Activated CD4-positive, alpha-beta T cell treated with anti-CD3 and anti-CD28 coated beads for 36 hours (primary cell): ENCODE results near the gene CLIC5. TPM values are rescaled to one million over a fixed set of nuclear protein-coding genes. Genes with fewer than 3 reads are reported as not detected.

Source experiments
- ATAC-seq: fragments of 200-7000 bp; cut with Tn5 transposase; one replicate; pipeline ENCODE4 v1.10.0; 2021; ENCODE audit warnings: mild to moderate bottlenecking, moderate library complexity
- CTCF ChIA-PET: fragments of 350-600 bp; sonication (Branson Sonifier 250); formaldehyde crosslinking; loops from one replicate; lab custom pipeline; 2021; ENCODE audit warnings: antibody characterized with exemption; lab: Charles Lee
- POLR2A ChIA-PET: fragments of 350-600 bp; sonication (Branson Sonifier 250); formaldehyde crosslinking; loops from one replicate; lab custom pipeline; 2021; ENCODE audit warnings: antibody characterized with exemption, inconsistent platforms; lab: Charles Lee
- DNase-seq: peaks from one replicate; pipeline ENCODE4 v3.0.0-alpha.2; 2020
- H3K27ac Mint-ChIP-seq: one replicate; pipeline ENCODE4 v1.8.0; 2021; ENCODE audit warnings: mixed read lengths
- H3K27me3 Mint-ChIP-seq: one replicate; pipeline ENCODE4 v1.8.0; 2021; ENCODE audit warnings: mixed read lengths
- H3K36me3 Mint-ChIP-seq: one replicate; pipeline ENCODE4 v1.8.0; 2021; ENCODE audit warnings: low read depth, mixed read lengths
- H3K4me1 Mint-ChIP-seq: one replicate; pipeline ENCODE4 v1.8.0; 2021; ENCODE audit warnings: mixed read lengths
- H3K4me3 Mint-ChIP-seq: one replicate; pipeline ENCODE4 v1.8.0; 2021; ENCODE audit warnings: mild to moderate bottlenecking, moderate library complexity, mixed read lengths
- H3K9me3 Mint-ChIP-seq: one replicate; pipeline ENCODE4 v1.8.0; 2021; ENCODE audit warnings: low read depth, mixed read lengths
- intact Hi-C, 2 experiments: fragments of 100-400 bp; cut with DNase I in 1 of 2; cut with micrococcal nuclease in 1 of 2; formaldehyde crosslinking; loops; one replicate each; pipeline versions ENCODE4 v1.14.2 to v1.15.1; 2022 to 2024; cut with DNase I, micrococcal nuclease
- total RNA-seq, 2 experiments: library from RNA; stranded (reverse); gene quantifications; one replicate each; pipeline ENCODE4 v1.2.3, GENCODE V29; 2021

Gene CLIC5
- total RNA-seq, 2 experiments from 2014 or later = 2.2 to 3.7 TPM

DNA sequence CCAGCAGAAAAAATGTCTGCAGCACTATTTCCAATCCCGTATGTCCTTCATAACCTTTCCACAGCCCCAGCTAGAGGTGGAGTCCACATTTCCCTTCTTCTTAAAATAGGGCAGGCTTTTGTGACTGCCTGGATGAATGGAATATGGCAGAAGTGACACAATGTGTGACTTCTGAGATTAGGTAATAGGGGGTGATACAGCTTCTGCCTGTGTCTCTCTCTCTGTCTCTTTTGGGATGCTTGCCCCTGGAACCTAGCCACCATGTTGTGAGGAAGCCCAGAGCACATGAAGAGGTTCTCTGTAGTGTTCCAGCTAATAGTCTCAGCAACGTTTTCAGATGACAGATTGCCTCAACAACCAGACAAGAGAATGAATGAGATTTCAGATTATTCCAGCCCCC, 51.4 kb downstream of the CLIC5 start:
- ATAC-seq (no peak), DNase-seq (no peak)
- no peak overlapping the region for H3K4me3 Mint-ChIP-seq
- no peaks in the 10 kb centered on the region for H3K27me3 Mint-ChIP-seq
- intact Hi-C loops = no loop called here
- no peak overlapping the region for H3K27ac Mint-ChIP-seq
- peaks cover 12% of the 10 kb centered on the region for H3K9me3 Mint-ChIP-seq
- H3K36me3 Mint-ChIP-seq = no peaks in the 10 kb centered on the region
- POLR2A ChIA-PET = no interaction called here
- CTCF ChIA-PET = interaction anchor here (2.1 kb wide), 1 partner anchor 34 kb away, joined by 8 read pairs; no protein-coding TSS in a partner anchor
- no peaks in the 10 kb centered on the region for H3K4me1 Mint-ChIP-seq

GRCh38 chr6:45963896-45964295, 51.8 kb downstream of the CLIC5 start:
- no peak for DNase-seq
- Mint-ChIP-seq H3K27me3 (no peaks in the 10 kb centered on the region), H3K9me3 (peaks cover 12% of the 10 kb centered on the region), H3K4me1 (no peaks in the 10 kb centered on the region), H3K27ac (no peak overlapping the region), H3K36me3 (no peaks in the 10 kb centered on the region), H3K4me3 (no peak overlapping the region)
- ChIA-PET CTCF (interaction anchor here (2.1 kb wide), 1 partner anchor 33 kb away, joined by 8 read pairs; no protein-coding TSS in a partner anchor), POLR2A (no interaction called here)
- intact Hi-C loops = no loop called here
- ATAC-seq = no peak

- POLR2A ChIA-PET = no interaction called here
- Mint-ChIP-seq H3K9me3 (peaks cover 12% of the 10 kb centered on the region), H3K36me3 (no peaks in the 10 kb centered on the region), H3K27ac (no peak overlapping the region), H3K27me3 (no peaks in the 10 kb centered on the region), H3K4me3 (no peak overlapping the region), H3K4me1 (no peaks in the 10 kb centered on the region)
- ATAC-seq = no peak
- intact Hi-C loops = no loop called here
- no peak for DNase-seq
- CTCF ChIA-PET = interaction anchor here (0.6 to 1.6 kb wide), 6 partner anchors 16 to 1471 kb away, joined by 3 to 4 read pairs (median 3); no protein-coding TSS in a partner anchor
These were observed 54.5 kb downstream of the CLIC5 start for GRCh38 chr6:45961125-45961524.

GRCh38 chr6:45959534-45960145, 56.0 kb downstream of the CLIC5 start:
- H3K4me3 Mint-ChIP-seq = no peak overlapping the region
- H3K27ac Mint-ChIP-seq = no peak overlapping the region
- no peaks in the 10 kb centered on the region for H3K27me3 Mint-ChIP-seq
- no peak for DNase-seq
- ChIA-PET POLR2A (no interaction called here), CTCF (no interaction called here)
- intact Hi-C loops = no loop called here
- H3K4me1 Mint-ChIP-seq = no peaks in the 10 kb centered on the region
- ATAC-seq = no peak
- no peaks in the 10 kb centered on the region for H3K36me3 Mint-ChIP-seq
- H3K9me3 Mint-ChIP-seq = peaks cover 7% of the 10 kb centered on the region

- Mint-ChIP-seq H3K36me3 (no peaks in the 10 kb centered on the region), H3K27me3 (peaks cover 4% of the 10 kb centered on the region), H3K4me3 (no peak overlapping the region), H3K4me1 (no peaks in the 10 kb centered on the region), H3K27ac (no peak overlapping the region), H3K9me3 (no peaks in the 10 kb centered on the region)
- intact Hi-C loops = no loop called here
- DNase-seq = no peak
- POLR2A ChIA-PET = no interaction called here
- CTCF ChIA-PET = no interaction called here
- ATAC-seq = no peak
These were observed 59.0 kb downstream of the CLIC5 start for GRCh38 chr6:45956663-45957062.

DNA sequence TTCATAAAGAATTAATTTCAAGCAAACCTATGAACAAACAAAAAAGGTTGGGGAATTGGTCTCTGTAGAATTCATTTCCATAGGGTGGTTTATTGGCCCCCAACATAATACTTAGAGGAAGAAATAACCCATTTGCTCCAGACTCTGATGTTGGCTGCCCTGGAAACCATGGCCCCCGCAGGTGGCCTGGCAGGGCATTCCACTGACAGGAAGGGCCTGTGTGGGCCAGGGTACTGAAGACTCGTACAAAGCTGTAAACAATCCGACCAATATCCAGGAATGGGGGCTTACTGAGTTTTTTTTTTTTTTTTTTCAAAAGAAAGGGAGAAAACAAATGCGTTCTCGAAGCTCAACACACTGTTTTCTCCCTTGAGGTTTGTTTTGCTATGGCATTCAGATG, 59.5 kb downstream of the CLIC5 start:
- POLR2A ChIA-PET = no interaction called here
- no peaks in the 10 kb centered on the region for H3K9me3 Mint-ChIP-seq
- no peak for DNase-seq
- H3K4me3 Mint-ChIP-seq = no peak overlapping the region
- intact Hi-C loops = no loop called here
- H3K27me3 Mint-ChIP-seq = peaks cover 4% of the 10 kb centered on the region
- H3K27ac Mint-ChIP-seq = no peak overlapping the region
- CTCF ChIA-PET = no interaction called here
- no peaks in the 10 kb centered on the region for H3K4me1 Mint-ChIP-seq
- no peaks in the 10 kb centered on the region for H3K36me3 Mint-ChIP-seq
- no peak for ATAC-seq

DNA sequence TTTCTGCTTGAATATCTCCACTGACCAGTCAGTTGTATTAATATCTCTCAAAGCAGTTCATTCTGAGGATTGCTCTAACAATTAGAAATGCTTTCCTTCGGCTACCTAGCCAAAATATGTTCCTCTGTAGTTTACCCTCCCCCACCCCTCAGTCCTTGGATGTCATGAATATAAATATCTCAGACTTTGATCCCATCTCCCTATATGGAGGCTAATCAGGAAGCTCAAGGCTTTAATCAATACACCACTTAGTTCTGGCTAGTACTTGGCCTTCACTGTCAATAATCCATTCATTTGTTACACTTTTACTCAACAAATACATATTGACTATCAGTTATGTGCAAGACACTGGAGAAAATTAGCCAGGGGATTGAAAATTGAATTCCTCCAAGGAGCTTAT, 60.1 kb downstream of the CLIC5 start:
- DNase-seq = no peak
- H3K9me3 Mint-ChIP-seq = no peaks in the 10 kb centered on the region
- POLR2A ChIA-PET = no interaction called here
- intact Hi-C loops = no loop called here
- H3K27me3 Mint-ChIP-seq = peaks cover 4% of the 10 kb centered on the region
- no peak for ATAC-seq
- no peaks in the 10 kb centered on the region for H3K4me1 Mint-ChIP-seq
- H3K27ac Mint-ChIP-seq = no peak overlapping the region
- H3K36me3 Mint-ChIP-seq = no peaks in the 10 kb centered on the region
- H3K4me3 Mint-ChIP-seq = no peak overlapping the region
- CTCF ChIA-PET = no interaction called here

DNA sequence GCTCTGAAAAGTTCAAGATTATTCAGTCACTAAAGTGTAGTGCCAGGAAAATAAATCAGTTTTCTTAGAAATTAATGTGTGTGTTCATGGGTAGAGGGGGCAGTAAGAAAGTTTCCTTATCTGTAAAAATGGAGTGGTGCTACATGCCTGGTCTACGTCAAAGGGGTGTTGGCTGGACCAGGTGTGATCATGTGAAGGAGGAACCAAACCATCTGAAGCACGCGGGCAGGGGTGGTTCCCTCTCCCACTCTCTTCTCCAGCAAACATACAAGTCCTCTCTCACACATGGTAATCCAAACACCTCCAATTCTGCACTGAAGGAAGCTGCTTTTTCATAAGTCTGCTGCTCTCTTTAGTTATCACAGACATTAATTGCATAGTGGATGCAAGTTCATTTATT, 63.1 kb downstream of the CLIC5 start:
- ChIA-PET POLR2A (no interaction called here), CTCF (no interaction called here)
- ATAC-seq (no peak), DNase-seq (no peak)
- intact Hi-C loops = no loop called here
- no peaks in the 10 kb centered on the region for H3K9me3 Mint-ChIP-seq
- H3K4me3 Mint-ChIP-seq = no peak overlapping the region
- no peaks in the 10 kb centered on the region for H3K36me3 Mint-ChIP-seq
- no peak overlapping the region for H3K27ac Mint-ChIP-seq
- no peaks in the 10 kb centered on the region for H3K4me1 Mint-ChIP-seq
- H3K27me3 Mint-ChIP-seq = peaks cover 4% of the 10 kb centered on the region

GRCh38 chr6:45952168-45952529, 63.5 kb downstream of the CLIC5 start:
- ATAC-seq = no peak
- no peak overlapping the region for H3K4me3 Mint-ChIP-seq
- H3K9me3 Mint-ChIP-seq = no peaks in the 10 kb centered on the region
- H3K27me3 Mint-ChIP-seq = peaks cover 4% of the 10 kb centered on the region
- POLR2A ChIA-PET = no interaction called here
- no peaks in the 10 kb centered on the region for H3K36me3 Mint-ChIP-seq
- intact Hi-C loops = no loop called here
- no peak overlapping the region for H3K27ac Mint-ChIP-seq
- no peak for DNase-seq
- no peaks in the 10 kb centered on the region for H3K4me1 Mint-ChIP-seq
- CTCF ChIA-PET = no interaction called here

DNA sequence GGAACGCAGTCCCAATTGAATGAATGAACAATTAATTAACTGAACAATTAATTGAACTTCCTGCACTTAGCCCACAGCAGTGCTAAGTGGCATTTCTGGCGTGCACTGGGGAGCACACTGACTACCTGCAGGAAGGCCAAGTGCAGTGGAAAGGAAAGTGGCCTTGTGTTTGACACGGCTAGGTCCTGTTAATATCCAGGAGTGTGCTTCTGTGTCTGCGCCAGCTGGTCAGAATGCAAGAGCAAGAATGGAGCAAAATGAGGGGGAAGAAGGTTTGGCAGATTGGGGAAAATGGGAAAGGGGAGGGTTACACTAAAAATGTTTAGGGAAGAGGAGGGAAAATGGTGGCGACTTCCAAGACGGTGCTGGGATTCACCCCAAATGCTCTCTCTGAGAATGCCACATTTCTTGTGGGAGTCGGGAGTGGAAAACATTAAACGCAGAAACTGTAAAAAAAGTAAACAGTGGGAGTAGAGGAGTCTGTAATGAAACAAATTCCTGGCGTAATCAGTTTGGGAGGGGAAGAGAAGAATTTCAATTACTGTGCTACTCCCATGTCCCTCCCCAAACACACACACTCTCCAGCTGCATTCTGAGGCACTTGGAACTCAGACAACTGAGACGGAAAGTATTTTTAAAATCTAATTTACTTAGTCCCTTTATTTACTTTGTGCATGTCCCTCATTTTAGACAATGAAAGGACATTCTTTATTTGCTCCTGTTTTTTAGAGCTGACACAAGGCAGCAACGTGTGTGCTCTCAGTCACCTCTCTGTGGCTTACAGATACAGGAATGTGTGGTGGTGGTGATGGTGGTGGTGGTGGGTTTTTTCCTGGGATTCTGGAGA, 64.1 kb downstream of the CLIC5 start:
- POLR2A ChIA-PET = no interaction called here
- Mint-ChIP-seq H3K27me3 (peaks cover 4% of the 10 kb centered on the region), H3K4me1 (no peaks in the 10 kb centered on the region), H3K36me3 (no peaks in the 10 kb centered on the region), H3K9me3 (no peaks in the 10 kb centered on the region), H3K4me3 (no peak overlapping the region), H3K27ac (no peak overlapping the region)
- CTCF ChIA-PET = no interaction called here
- ATAC-seq (no peak), DNase-seq (no peak)
- intact Hi-C loops = no loop called here

DNA sequence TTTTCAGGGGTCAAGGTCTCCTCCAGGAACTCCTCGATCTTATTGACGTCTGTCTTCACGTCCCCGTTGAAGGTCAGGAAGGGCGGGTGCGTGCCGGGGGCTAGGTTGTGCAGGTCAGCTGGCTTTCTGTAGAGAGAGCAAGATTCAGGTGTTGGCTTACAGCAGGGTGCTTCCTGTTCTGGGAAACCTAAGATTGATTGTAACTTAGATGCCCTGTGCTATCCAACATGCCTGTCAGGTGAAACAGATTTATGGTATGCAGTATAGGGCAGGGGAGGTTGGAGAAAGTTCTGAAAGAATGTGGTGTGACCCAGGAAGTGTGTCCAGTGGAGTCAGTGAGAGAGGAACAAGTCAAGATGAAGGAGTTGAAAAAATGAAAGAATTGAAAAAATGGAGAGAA, 66.4 kb downstream of the CLIC5 start:
- no peak overlapping the region for H3K4me3 Mint-ChIP-seq
- H3K4me1 Mint-ChIP-seq = no peaks in the 10 kb centered on the region
- H3K27ac Mint-ChIP-seq = no peak overlapping the region
- no peaks in the 10 kb centered on the region for H3K9me3 Mint-ChIP-seq
- CTCF ChIA-PET = interaction anchor here (1.5 kb wide), 1 partner anchor 19 kb away, joined by 4 read pairs; no protein-coding TSS in a partner anchor
- intact Hi-C loops = no loop called here
- peaks cover 4% of the 10 kb centered on the region for H3K27me3 Mint-ChIP-seq
- DNase-seq = no peak
- no peak for ATAC-seq
- no peaks in the 10 kb centered on the region for H3K36me3 Mint-ChIP-seq
- POLR2A ChIA-PET = no interaction called here

DNA sequence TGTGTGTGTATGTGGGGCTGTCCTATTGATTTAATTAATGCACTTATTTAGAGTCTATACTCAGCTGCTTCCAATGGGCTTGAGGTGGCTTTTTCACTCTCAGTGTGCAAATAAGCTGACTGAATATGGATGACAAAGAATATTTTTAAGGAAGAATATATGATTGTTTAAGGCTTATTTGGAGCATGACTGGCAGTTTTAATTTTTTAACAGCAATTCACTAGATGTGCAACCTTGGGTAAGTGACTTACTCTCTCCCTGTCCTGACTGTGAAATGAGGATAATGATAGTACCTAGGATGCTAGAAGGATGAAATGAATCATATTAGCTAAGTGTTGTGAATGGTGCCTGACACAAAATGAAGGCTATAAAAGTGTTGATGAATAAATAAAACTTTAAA, 67.9 kb downstream of the CLIC5 start:
- Mint-ChIP-seq H3K36me3 (no peaks in the 10 kb centered on the region), H3K4me3 (no peak overlapping the region), H3K9me3 (no peaks in the 10 kb centered on the region), H3K27me3 (no peaks in the 10 kb centered on the region), H3K4me1 (no peaks in the 10 kb centered on the region), H3K27ac (no peak overlapping the region)
- DNase-seq (no peak), ATAC-seq (no peak)
- intact Hi-C loops = no loop called here
- POLR2A ChIA-PET = no interaction called here
- CTCF ChIA-PET = interaction anchor here (0.6 kb wide), 1 partner anchor 15 kb away, joined by 3 read pairs; no protein-coding TSS in a partner anchor
